Inferior parietal cortex (tissue), 1 donor: Measurements from ENCODE around the gene COL27A1.

Experiments
- DNase-seq: peaks from one replicate; pipeline ENCODE4 v3.0.0-alpha.2; 2016; ENCODE audit errors: extremely low spot score

COL27A1 gene

DNA sequence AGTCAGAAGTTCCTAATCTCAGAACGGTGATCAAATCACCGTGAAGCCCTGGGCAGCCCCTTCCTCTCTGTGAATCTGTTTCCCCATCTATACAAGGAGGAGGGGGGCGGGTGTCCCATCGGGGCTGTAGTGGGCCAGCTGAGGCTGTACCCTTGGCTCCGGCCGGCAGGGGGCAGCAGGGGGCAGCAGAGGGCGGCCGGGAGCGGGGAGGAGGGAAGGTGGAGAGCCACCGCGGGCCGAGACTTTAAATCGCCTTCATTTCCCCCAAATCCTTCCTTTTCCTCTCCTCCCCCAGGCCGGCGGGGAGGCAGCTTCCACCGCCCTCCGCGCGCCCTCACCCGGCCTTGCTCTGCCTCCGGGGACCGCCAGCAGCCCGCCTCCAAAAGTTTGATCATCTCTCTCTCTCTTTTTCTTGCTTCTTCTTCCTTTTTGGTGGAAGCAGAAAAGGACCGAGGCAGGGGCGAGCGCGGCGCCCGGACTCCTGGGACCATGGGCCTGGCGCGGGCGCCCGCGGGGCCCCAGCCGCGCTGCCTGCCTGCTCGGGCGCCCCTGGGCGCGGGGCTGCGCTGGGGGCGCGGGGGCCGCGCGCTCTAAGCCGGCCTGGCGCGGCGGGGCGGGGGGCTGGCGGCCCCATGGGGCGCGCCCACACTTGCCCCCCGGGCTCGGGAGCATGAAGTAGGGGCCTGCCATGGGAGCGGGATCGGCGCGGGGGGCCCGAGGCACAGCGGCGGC, at the start of gene COL27A1:
TSS of gene COL27A1 (plus strand) at position 275 of the 732 bp plus-strand sequence. CDS start at position 689, 414 bp downstream.
- peak; percentile 63 for DNase-seq

- DNase-seq, result no peak
Measured at GRCh38 chr9:114107286-114108001, 47.9 kb upstream of the COL27A1 start.

- peak; percentile 79 for DNase-seq
Measured at GRCh38 chr9:114108016-114108833, 47.1 kb upstream of the COL27A1 start.

DNA sequence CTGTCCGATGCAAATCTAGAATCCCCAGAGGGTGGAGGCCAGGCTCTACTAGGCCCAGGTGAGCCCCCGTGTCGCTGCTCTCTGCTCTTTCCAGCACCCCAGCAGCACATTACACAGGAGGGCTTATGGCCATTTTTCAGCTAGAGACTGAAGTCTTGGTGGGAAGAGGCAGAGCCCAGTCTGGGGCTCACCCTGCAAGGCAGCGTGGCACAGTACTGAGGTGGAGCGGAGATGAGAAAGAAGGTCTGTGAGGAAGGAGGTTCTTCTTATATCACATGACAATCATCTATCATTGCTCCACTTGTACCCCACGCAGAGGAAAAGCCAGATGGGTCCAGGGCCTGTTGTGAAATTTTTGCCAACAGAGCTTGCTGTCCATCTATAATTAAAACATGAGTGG, 46.2 kb upstream of the COL27A1 start:
- no peak for DNase-seq

- no peak for DNase-seq
Measured at GRCh38 chr9:114110180-114110579, 45.2 kb upstream of the COL27A1 start.

DNA sequence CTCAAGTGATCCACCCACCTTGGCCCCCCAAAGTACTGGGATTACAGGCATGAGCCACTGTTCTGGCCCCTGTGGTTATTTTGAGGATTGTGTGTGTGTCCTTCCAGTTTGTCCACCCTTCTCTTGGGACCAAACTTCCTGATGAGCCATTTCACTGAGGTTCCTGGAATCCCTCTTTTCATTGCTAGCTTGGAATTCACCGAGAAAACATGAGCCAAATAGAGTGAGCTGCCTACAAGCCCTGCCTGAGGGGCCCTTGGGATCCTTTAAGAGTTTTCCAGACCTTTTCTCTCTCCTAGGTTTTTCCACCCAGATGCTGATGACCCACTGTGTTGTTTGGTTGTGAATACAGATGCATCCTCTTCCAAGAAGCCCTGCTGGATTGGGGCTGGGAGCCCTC, 43.0 kb upstream of the COL27A1 start:
- no peak for DNase-seq

GRCh38 chr9:114112778-114113584, 42.4 kb upstream of the COL27A1 start:
- no peak for DNase-seq

GRCh38 chr9:114114364-114114763, 41.0 kb upstream of the COL27A1 start:
- DNase-seq, result no peak

GRCh38 chr9:114115654-114116125, 39.6 kb upstream of the COL27A1 start:
- DNase-seq, result no peak

GRCh38 chr9:114116126-114116747, 39.1 kb upstream of the COL27A1 start:
- no peak for DNase-seq

GRCh38 chr9:114117614-114117995, 37.7 kb upstream of the COL27A1 start:
- DNase-seq, result no peak

- DNase-seq, result no peak
Measured at GRCh38 chr9:114117996-114118830, 37.1 kb upstream of the COL27A1 start.

DNA sequence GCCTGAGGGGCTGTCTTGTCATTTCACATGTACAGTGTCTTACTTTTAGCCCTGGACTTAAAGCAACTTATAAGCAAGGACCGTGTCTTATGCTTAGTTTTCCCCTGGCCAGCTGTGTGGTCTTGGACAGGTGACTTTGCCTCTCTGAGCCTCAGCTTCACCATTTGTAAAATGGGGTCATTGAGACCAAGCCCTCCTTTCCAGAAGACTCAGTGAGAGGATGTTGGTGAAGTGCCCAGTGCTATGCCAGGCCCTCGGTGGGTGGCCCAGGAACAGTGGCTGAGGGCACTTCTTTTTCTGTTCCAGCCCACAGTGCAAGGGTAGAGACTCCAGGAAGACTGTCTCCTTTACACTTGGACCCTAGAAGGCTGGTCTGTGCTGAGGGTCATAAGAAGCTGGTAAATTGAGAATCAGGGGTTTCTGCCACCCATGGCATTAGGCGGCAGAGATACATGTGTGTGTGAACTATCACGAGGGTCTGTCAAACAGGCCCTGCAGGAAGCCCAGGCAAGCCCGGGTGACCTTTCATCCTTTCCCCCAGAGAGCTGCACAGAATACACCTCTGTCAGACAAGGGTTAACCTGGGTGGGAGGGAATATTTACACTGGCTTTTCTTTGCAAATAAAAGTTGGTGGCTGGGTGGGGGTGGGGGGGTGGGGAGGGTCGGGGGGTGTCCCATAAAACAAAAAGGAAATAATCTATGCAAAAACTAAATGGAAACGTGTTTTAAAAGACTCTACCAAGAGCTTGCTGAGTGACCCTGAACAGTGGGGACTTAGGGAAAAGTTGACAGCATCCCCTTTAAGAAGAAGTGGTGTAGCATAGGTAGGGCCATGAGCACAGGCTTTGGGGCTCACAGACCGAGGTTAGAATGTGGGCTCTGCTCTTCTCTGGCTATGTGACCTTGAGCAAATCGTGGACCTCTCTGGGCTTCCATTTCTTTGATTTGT, 35.8 kb upstream of the COL27A1 start:
- no peak for DNase-seq

DNA sequence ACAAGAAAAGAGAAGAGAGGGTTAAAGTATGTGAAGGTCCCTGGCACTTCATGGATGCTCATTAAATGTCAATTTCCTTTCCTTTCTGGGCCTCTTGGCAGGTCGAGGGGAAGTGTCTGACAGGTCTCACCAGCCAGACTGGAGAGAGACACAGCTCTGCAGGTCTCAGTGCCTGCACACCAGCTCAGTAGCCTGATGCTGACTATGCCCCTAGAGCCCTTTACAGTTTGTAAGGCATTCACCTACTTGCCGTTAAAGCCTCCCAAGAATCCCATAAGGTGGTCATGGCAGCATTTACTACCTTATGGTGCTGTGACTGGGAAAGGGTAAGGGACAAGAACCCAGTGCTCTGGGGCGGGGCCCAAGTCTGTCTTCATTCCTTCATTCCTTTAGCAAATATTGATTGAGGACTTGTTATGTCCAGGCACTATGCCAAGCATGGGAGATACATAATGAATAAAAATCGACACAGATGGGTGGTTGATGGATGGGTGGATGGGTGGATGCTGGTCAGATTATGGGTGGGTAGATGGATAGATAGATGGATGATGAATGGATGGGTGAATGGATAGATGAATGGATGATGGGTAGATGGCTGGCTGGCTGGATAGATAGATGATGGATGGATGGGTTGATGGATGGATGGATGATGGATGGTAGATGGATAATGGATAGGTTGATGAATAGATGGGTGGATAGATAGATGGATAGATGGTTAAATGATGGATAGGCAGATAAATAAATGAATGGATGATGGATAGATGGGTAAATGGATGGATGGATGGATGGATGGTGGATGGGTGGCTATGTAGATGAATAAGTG, 34.9 kb upstream of the COL27A1 start:
- no peak for DNase-seq

GRCh38 chr9:114121227-114122135, 33.9 kb upstream of the COL27A1 start:
- no peak for DNase-seq

DNA sequence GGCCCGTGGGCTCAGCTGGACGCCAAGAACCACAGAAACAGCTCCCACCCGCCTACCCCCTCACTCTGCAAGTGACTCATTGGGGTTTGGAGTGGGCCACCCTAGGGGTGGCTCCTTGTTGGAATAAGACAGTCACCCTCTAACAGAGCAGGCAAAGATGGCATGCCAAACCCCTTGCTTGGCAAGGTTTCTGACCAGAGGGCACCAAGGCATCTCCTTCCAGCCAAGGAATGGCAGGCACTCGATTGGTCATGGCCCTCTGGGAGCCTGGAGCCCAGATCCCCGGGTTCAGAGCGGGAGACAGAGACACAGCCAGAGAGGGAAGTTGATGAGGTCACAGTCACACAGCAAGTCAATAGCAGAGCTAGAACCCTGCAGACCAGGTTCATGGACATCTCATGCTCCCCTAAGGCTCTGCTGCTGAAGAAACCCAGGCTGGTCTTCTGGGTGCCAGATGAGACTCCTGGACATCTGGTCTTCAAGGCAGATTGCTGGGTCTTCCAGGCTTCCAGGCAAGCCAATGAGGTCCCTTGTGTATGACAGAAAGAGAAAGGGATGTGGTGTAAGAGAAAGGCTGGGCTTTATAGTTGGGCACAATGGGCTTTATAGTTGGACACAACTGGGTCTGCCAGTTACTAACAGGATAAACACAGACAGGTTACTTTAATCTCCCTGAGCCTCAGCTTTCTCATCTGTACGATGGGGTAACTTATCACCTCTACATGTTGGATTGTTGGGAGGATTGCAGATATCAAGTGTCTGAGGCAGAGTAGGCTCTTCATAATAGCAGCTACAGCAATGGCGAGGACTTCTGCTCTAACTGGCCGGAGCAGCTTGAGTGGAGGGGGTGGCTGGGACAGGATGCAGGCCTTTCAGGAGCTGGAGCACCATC, 33.0 kb upstream of the COL27A1 start:
- DNase-seq, result no peak
